PC-3 (cell line): ENCODE data around the gene FXYD5.
"Not testable (repeated sequence)": the region's sequence is repeated elsewhere in the genome, so short reads cannot be mapped to it uniquely, and the experiment has no call there.

Experiments
- EZH2 ChIP-seq: fragments of 300-600 bp; sonication (generic); IDR thresholded peaks from one replicate; pipeline ENCODE4 v1.6.1; 2017; ENCODE audit warnings: antibody characterized with exemption, mild to moderate bottlenecking, low read length; ENCODE audit not compliant: unreplicated experiment
- TF ChIP-seq, protein P1 (sequence below): fragments of 300-600 bp; sonication (generic); conservative IDR thresholded peaks from 2 replicates; pipeline ENCODE4 v1.5.1; 2017; ENCODE audit warnings: antibody characterized with exemption, low read depth, mild to moderate bottlenecking, low read length

DNA sequence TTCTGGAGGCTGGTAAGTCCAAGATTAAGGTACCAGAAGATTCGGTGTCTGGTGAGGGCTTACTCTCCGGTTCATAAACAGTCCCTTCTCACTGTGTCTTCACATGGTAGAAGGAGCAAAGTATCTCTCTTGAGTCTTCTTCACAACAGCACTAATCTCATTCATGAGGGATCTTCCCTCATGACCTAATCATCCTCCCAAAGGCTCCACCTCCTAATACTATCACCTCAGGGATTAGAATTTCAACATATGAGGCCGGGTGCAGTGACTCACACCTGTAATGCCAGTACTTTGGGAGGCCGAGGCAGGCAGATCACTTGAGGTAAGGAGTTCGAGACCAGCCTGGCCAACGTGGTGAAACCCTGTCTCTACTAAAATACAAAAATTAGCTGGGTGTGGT is 42.3 kb downstream of the FXYD5 start:
- TF ChIP-seq, protein P1, sequence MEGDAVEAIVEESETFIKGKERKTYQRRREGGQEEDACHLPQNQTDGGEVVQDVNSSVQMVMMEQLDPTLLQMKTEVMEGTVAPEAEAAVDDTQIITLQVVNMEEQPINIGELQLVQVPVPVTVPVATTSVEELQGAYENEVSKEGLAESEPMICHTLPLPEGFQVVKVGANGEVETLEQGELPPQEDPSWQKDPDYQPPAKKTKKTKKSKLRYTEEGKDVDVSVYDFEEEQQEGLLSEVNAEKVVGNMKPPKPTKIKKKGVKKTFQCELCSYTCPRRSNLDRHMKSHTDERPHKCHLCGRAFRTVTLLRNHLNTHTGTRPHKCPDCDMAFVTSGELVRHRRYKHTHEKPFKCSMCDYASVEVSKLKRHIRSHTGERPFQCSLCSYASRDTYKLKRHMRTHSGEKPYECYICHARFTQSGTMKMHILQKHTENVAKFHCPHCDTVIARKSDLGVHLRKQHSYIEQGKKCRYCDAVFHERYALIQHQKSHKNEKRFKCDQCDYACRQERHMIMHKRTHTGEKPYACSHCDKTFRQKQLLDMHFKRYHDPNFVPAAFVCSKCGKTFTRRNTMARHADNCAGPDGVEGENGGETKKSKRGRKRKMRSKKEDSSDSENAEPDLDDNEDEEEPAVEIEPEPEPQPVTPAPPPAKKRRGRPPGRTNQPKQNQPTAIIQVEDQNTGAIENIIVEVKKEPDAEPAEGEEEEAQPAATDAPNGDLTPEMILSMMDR = not testable (repeated sequence)
- TF ChIP-seq EZH2 = not testable (repeated sequence)
